Measurements from ENCODE around the gene EBI3. TPM values are rescaled to one million over a fixed set of nuclear protein-coding genes. Genes with fewer than 3 reads are reported as not detected.

Gene EBI3
- total and polyA plus RNA-seq, 2 of the 13 experiments (the other 11 are each of a cell fraction or from before 2014, with no cell fraction given): 3.4 TPM; not detected in 1

- TF ChIP-seq ZNF687 (CRISPR knock-in tag; IDR thresholded peaks at IDR 0.05): peak; percentile 88
- TF ChIP-seq KLF12 (CRISPR knock-in tag; IDR thresholded peaks at IDR 0.05; ENCODE audit: borderline replicate concordance): no peak; the same call in 1 of the 2 replicates
- no peak for TF ChIP-seq LCORL (IDR thresholded peaks at IDR 0.05)
- peak; percentile 69 for TF ChIP-seq LCORL (CRISPR knock-in tag; IDR thresholded peaks at IDR 0.05)
- peak; percentile 80 for TF ChIP-seq SMAD3 (CRISPR knock-in tag; IDR thresholded peaks at IDR 0.05)
- peak; percentile 47 for TF ChIP-seq SKI (IDR thresholded peaks at IDR 0.05; ENCODE audit: partially characterized antibody)
- TF ChIP-seq ZNF761 (CRISPR knock-in tag; conservative IDR thresholded peaks at IDR 0.05): 0 out of 2 replicates have a peak, but pooled peaks have one; percentile 46
- TF ChIP-seq ZNF660 (CRISPR knock-in tag; IDR thresholded peaks at IDR 0.05; ENCODE audit: borderline replicate concordance, low read depth): no peak
- no peak for TF ChIP-seq GLMP (CRISPR knock-in tag; IDR thresholded peaks at IDR 0.05; ENCODE audit: borderline replicate concordance)
- peak; percentile 95 for TF ChIP-seq HDAC1 (CRISPR knock-in tag; IDR thresholded peaks at IDR 0.05)
- peak; percentile 73 for TF ChIP-seq SP5 (CRISPR knock-in tag; IDR thresholded peaks at IDR 0.05; ENCODE audit: borderline replicate concordance, low read depth)
- TF ChIP-seq YY1 (IDR thresholded peaks at IDR 0.05; ENCODE audit: insufficient read depth, insufficient replicate concordance, low read depth, low read length): peak; percentile 90
- TF ChIP-seq SMC3 (IDR thresholded peaks at IDR 0.05; ENCODE audit: low read length): no peak
- TF ChIP-seq RXRB (CRISPR knock-in tag; IDR thresholded peaks at IDR 0.05; ENCODE audit: borderline replicate concordance): peak; percentile 79
- TF ChIP-seq ZNF574 (CRISPR knock-in tag; IDR thresholded peaks at IDR 0.05): peak; percentile 96
- no peak for TF ChIP-seq HOXD1 (CRISPR knock-in tag; IDR thresholded peaks at IDR 0.05)
- TF ChIP-seq MTA1 (CRISPR knock-in tag; IDR thresholded peaks at IDR 0.05; ENCODE audit: borderline replicate concordance): no peak; the same call in 1 of the 2 replicates
- TF ChIP-seq HCFC1 (IDR thresholded peaks at IDR 0.05; ENCODE audit: low read depth, low read length): peak; percentile 78
- TF ChIP-seq ZNF446 (CRISPR knock-in tag; IDR thresholded peaks at IDR 0.05): 0 out of 2 replicates have a peak, but pooled peaks have one; percentile 63
These were observed 47.1 kb upstream of the EBI3 start, which contains the start of the genes ANKRD24 and SIRT6 (continued) for GRCh38 chr19:4182084-4182810.
